BE2C (cell line): ENCODE results near the gene HDAC4.

ENCODE experiments used
- DNase-seq: peaks from one replicate; pipeline ENCODE4 v3.0.0-alpha.2; 2020
- H3K27me3 ChIP-seq: fragments of 250-450 bp; sonication (Bioruptor Pico); 2 replicates; pipeline ENCODE4 v1.5.1; 2020; ENCODE audit warnings: mild to moderate bottlenecking
- H3K36me3 ChIP-seq: fragments of 250-450 bp; sonication (Bioruptor Pico); 2 replicates; pipeline ENCODE4 v1.5.1; 2020; ENCODE audit warnings: mild to moderate bottlenecking
- H3K4me1 ChIP-seq: fragments of 250-450 bp; sonication (Bioruptor Pico); 2 replicates; pipeline ENCODE4 v1.5.1; 2020
- H3K4me3 ChIP-seq: 2 replicates; pipeline ENCODE4 v1.5.1; 2011; ENCODE audit warnings: low read depth, low read length
- H3K9me3 ChIP-seq: fragments of 250-450 bp; sonication (Bioruptor Pico); 2 replicates; pipeline ENCODE4 v1.5.1; 2020
- TF ChIP-seq, protein P1 (sequence below): IDR thresholded peaks from 2 replicates; pipeline ENCODE4 v1.5.1; 2012; ENCODE audit warnings: mild to moderate bottlenecking, low read depth, low read length

HDAC4 gene

DNA sequence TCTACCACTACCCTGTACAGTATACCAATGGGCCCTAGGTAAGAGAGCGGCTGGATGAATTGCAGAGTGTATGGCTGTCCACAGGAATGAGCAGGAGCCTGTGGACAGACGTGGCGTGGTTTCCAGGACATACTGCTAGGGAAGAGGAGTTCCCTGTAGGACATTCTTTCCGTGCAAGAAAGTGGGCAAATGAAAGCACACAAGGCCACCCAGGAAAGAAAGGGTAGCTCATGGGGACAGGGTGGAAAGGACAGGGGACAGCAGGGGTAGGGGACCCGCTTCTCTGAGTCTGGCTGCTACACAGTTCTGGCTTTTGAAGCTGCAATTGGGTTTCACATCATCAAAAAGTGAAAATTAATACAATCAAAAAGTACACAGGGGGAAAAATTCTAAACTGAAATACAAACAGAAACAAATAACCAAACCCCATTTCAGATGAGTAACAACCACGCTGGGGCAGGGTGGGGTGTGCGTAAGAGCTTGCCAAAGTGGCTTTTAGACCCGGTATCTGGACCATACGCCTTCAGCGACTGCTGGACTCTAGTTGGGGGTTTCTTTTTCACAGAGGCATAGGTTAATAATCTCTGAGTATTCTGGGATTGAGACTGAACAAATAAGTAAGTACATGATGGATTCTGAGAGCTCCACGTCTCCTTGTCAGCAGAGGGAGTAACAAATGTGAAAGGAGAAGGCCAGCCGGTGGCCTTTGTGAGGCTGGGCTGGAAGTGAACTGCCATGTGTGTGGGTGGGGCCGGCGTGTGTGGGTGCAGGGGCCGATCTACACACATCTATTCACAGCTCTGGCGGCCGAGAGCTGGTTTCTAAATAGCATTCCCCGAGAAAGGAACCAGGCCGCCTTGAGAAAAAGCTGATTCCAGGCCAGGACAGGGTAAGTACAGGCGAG is 84.0 kb downstream of the HDAC4 start:
- H3K27me3 ChIP-seq: no peaks in the 10 kb centered on the region
- H3K9me3 ChIP-seq: no peaks in the 10 kb centered on the region
- H3K36me3 ChIP-seq: peaks cover 3% of the 10 kb centered on the region; the same call in 1 of the 2 replicates
- no peak overlapping the region for H3K4me3 ChIP-seq
- DNase-seq: no peak
- H3K4me1 ChIP-seq: peaks cover 3% of the 10 kb centered on the region
- TF ChIP-seq, protein P1, sequence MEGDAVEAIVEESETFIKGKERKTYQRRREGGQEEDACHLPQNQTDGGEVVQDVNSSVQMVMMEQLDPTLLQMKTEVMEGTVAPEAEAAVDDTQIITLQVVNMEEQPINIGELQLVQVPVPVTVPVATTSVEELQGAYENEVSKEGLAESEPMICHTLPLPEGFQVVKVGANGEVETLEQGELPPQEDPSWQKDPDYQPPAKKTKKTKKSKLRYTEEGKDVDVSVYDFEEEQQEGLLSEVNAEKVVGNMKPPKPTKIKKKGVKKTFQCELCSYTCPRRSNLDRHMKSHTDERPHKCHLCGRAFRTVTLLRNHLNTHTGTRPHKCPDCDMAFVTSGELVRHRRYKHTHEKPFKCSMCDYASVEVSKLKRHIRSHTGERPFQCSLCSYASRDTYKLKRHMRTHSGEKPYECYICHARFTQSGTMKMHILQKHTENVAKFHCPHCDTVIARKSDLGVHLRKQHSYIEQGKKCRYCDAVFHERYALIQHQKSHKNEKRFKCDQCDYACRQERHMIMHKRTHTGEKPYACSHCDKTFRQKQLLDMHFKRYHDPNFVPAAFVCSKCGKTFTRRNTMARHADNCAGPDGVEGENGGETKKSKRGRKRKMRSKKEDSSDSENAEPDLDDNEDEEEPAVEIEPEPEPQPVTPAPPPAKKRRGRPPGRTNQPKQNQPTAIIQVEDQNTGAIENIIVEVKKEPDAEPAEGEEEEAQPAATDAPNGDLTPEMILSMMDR: no peak

DNA sequence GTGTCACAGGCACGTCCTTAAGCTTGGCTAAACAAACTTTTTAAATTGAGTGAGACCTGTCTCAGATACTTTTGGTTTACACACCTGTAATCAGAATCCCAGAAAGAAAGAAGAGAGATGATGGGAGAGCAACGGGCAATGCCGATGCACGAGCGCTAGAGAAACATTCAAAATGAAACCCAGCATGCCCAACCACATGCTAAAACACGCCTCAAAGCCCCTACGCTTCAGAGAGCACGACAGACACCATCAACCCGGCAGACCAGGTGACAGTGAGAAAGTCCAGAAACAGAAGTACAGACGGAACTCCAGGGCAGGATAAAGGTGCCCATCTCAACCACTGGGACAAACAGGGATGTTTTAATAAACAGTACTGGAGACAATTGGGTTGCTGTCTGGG is 85.5 kb downstream of the HDAC4 start:
- Histone ChIP-seq H3K9me3 (no peaks in the 10 kb centered on the region), H3K4me1 (peaks cover 8% of the 10 kb centered on the region), H3K27me3 (no peaks in the 10 kb centered on the region), H3K36me3 (peaks cover 3% of the 10 kb centered on the region; the same call in 1 of the 2 replicates), H3K4me3 (no peak overlapping the region)
- TF ChIP-seq, protein P1: no peak
- no peak for DNase-seq

DNA sequence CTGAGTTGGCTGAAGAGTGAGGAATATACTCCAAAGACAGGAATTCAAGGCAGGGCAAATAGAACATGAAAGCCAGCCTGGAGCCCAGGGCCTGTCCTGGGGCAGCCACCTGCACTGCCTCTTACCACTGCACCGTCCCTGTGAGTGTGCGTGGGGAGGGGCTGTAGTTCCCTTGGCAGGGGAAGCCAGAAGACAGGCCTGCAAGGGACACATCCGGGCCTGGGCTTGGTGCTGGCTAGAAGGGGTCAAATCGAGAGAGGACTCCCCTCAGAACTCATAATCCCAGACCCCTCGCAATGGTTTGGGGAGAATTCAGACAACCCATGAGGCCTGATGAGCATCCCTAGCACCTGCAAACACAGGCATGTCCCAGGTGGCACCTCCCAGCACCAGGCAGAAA is 87.0 kb downstream of the HDAC4 start:
- H3K27me3 ChIP-seq: no peaks in the 10 kb centered on the region
- no peaks in the 10 kb centered on the region for H3K9me3 ChIP-seq
- peaks cover 3% of the 10 kb centered on the region; the same call in 1 of the 2 replicates for H3K36me3 ChIP-seq
- no peak for DNase-seq
- no peak overlapping the region for H3K4me3 ChIP-seq
- H3K4me1 ChIP-seq: peaks cover 20% of the 10 kb centered on the region
- TF ChIP-seq, protein P1: no peak

DNA sequence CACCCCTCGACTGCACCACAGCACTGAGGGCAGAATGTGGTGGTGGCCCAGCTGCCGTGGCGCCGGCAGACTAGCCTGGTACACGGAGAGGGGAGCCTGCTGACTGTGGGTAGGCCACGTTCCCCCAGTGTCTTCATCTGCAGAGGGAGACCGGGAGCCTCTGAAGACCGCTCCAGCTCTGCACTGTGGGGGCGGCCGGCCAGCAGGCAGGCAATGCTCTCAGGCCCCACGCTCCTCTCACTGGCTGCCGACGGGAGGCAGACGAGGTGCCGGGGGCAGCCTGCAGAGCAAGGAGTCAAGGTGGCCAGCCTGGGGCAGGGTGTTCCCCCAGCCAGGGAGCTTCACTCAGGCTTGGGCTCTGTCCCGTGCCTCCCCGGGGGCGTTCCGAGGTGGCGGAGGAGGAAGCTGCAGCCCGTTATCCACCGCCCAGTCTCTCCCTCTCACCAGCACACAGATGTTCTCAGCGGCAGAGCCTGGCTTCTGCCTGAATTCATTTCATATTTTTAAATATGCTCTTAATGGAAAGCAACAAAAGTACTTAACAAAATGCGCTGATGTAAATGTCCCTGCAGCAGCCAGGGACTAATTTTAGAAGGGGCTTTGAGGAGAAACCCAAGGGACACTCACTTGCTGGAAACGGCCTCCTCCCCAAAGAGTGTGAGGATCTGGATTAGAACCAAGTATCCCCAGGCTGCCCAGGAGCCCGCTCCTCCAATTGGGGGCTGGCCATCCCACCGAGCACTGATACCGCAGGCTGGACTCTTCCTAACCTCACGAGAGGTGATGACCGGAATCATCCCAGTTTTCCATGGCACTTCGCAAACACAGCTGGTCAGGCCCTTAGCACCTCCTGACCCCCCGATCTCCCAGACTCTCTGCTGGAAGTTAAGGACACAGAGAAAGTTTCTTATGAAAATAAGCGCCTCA is 87.8 kb downstream of the HDAC4 start:
- H3K27me3 ChIP-seq: no peaks in the 10 kb centered on the region
- DNase-seq: peak; percentile 33
- peaks cover 25% of the 10 kb centered on the region for H3K4me1 ChIP-seq
- H3K36me3 ChIP-seq: peaks cover 3% of the 10 kb centered on the region; the same call in 1 of the 2 replicates
- TF ChIP-seq, protein P1: no peak
- H3K4me3 ChIP-seq: no peak overlapping the region
- no peaks in the 10 kb centered on the region for H3K9me3 ChIP-seq

DNA sequence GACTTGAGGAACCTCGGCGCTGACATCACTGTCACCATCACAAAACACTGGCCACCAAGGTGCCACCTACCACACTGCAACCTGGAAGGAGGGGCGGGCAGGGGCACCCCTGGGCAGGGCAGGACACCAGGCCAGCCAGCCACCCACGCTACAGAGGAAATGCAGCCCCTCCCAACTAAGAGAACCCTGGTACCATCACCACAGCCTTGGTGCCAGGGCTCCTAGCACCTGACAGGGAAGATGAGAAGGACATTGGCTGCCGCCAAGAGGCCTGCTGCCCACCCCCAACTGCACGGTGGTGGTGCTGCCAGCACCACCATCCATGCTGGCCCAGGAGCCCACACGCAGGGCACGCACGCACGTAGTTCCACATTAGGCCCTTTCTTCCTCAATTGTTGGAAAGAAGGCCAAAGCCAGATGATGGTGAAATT is 88.7 kb downstream of the HDAC4 start:
- no peak for DNase-seq
- H3K36me3 ChIP-seq: peaks cover 3% of the 10 kb centered on the region; the same call in 1 of the 2 replicates
- H3K4me3 ChIP-seq: no peak overlapping the region
- TF ChIP-seq, protein P1: no peak
- H3K4me1 ChIP-seq: peaks cover 25% of the 10 kb centered on the region
- no peaks in the 10 kb centered on the region for H3K9me3 ChIP-seq
- H3K27me3 ChIP-seq: no peaks in the 10 kb centered on the region
